ENCODE measurements around the gene GPC3. TPM values are rescaled to one million over a fixed set of nuclear protein-coding genes. Genes with fewer than 3 reads are reported as not detected.
"Not testable (repeated sequence)": the region's sequence is repeated elsewhere in the genome, so short reads cannot be mapped to it uniquely, and the experiment has no call there.

The GPC3 gene
- total and polyA plus RNA-seq, 2 experiments from 2014 or later: 171 to 323 TPM

DNA sequence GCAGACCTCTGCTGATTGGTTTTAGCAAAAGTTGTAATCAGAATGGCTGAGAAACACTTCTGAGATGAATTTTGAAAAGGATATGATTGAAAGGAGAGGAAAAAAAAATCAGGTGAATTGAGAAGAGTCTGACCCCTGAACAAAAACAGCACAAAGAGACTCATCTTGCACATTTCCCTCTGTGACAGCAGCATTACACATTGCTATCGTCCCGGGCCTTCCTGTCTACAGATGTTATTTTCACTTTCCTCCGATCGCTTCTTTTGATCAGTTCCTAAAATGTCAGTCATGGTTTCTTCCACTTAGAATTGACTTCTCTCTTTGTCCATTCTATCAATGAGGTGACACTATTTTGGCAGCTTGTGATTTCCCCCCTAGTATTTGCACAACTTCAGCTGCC, 262.6 kb downstream of the GPC3 start:
- no peak for DNase-seq (ENCODE audit: low read depth in 1 of 2, low spot score in 1 of 2)
- Histone ChIP-seq H3K27me3 (no peaks in the 10 kb centered on the region), H3K9me3 (ENCODE audit: low read depth) (no peaks in the 10 kb centered on the region), H3K4me1 (ENCODE audit: low read depth) (peaks cover 16% of the 10 kb centered on the region), H3K36me3 (no peaks in the 10 kb centered on the region), H3K4me3 (no peak overlapping the region), H3K27ac (no peak overlapping the region)
- TF ChIP-seq, protein P1, sequence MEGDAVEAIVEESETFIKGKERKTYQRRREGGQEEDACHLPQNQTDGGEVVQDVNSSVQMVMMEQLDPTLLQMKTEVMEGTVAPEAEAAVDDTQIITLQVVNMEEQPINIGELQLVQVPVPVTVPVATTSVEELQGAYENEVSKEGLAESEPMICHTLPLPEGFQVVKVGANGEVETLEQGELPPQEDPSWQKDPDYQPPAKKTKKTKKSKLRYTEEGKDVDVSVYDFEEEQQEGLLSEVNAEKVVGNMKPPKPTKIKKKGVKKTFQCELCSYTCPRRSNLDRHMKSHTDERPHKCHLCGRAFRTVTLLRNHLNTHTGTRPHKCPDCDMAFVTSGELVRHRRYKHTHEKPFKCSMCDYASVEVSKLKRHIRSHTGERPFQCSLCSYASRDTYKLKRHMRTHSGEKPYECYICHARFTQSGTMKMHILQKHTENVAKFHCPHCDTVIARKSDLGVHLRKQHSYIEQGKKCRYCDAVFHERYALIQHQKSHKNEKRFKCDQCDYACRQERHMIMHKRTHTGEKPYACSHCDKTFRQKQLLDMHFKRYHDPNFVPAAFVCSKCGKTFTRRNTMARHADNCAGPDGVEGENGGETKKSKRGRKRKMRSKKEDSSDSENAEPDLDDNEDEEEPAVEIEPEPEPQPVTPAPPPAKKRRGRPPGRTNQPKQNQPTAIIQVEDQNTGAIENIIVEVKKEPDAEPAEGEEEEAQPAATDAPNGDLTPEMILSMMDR (IDR thresholded peaks at IDR 0.05; ENCODE audit: low read depth, low read length): no peak

DNA sequence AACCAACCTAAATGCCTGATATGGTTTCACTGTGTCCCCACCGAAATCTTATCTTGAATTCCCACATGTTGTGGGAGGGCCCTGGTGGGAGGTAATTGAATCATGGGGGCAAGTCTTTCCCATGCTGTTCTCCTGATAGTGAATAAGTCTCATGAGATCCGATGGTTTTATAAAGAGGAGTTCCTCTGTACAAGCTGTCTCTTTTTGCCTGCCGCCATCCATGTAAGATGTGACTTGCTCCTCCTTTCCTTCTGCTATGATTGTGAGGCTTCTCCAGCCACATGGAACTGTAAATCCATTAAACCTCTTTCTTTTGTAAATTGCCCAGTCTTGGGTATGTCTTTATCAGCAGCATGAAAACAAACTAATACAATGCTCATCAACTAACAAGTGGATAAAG, 265.1 kb downstream of the GPC3 start:
- H3K4me3 ChIP-seq; DNase-seq (ENCODE audit: low read depth in 1 of 2, low spot score in 1 of 2); H3K36me3 ChIP-seq; H3K27me3 ChIP-seq; H3K9me3 ChIP-seq (ENCODE audit: low read depth); H3K27ac ChIP-seq: not testable (repeated sequence)
- peaks cover 16% of the 10 kb centered on the region for H3K4me1 ChIP-seq (ENCODE audit: low read depth)

DNA sequence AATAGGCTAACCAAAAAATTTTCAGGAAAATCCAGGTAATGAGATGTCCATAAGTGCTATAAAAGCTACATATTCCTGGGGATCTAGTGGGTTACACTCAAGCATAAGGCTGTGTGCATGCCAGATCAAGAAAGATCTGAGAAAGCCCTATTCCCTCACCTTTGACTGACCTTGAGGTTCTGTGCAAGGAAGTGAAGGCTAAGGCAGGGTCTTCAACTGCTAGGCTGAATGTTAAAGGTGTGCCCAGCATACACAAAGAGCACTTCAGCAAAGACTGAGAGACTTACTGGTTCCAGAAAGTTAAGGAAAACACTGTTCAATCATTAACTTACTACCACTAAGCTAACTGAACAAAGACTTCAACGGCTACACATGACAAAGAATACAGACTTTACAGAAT, 269.7 kb downstream of the GPC3 start:
- Histone ChIP-seq H3K36me3 (no peaks in the 10 kb centered on the region), H3K4me1 (ENCODE audit: low read depth) (no peaks in the 10 kb centered on the region), H3K4me3 (no peak overlapping the region), H3K9me3 (ENCODE audit: low read depth) (no peaks in the 10 kb centered on the region), H3K27ac (no peak overlapping the region), H3K27me3 (no peaks in the 10 kb centered on the region)
- DNase-seq (ENCODE audit: low read depth in 1 of 2, low spot score in 1 of 2): no peak
- TF ChIP-seq, protein P1 (IDR thresholded peaks at IDR 0.05; ENCODE audit: low read depth, low read length): no peak

DNA sequence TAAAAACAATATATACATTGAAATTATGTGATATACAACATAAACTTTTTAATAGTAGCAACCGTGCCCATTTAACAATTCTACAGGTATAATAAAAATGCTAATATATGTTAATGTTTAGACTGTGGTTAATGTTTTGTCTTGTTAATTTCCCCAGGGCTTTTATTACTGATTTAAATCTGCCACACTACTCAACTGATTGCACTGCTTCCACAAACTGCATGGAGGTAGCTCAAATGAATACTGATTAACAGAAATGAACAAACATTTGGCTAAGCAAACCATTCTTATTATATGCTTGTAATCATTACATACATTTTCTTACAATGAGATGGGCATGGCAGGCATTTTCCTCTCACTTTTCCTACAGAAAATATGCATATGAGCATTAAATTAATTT, 275.9 kb downstream of the GPC3 start:
- no peak overlapping the region for H3K4me3 ChIP-seq
- no peak for DNase-seq (ENCODE audit: low read depth in 1 of 2, low spot score in 1 of 2)
- TF ChIP-seq, protein P1 (IDR thresholded peaks at IDR 0.05; ENCODE audit: low read depth, low read length): no peak
- no peaks in the 10 kb centered on the region for H3K27me3 ChIP-seq
- no peak overlapping the region for H3K27ac ChIP-seq
- H3K4me1 ChIP-seq (ENCODE audit: low read depth): no peaks in the 10 kb centered on the region
- no peaks in the 10 kb centered on the region for H3K36me3 ChIP-seq
- no peaks in the 10 kb centered on the region for H3K9me3 ChIP-seq (ENCODE audit: low read depth)

DNA sequence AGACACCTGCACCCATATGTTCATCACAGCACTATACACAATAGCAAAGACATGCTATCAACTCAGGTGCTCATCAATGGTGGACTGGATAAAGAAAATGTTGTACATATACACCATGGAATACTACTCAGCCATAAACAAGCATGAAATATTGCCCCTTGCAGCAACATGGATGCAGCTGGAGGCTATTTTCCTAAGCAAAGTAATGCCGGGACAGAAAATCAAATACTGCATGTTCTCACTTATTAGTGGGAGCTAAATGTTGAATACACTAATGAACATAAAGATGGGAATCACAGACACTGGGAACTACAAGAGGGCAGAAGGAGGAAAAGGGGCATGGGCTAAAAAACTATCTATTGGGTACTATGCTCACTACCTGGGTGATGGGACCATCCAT, 278.5 kb downstream of the GPC3 start:
- Histone ChIP-seq H3K27ac (no peak overlapping the region), H3K4me1 (ENCODE audit: low read depth) (no peaks in the 10 kb centered on the region), H3K36me3 (no peaks in the 10 kb centered on the region), H3K4me3 (no peak overlapping the region), H3K9me3 (ENCODE audit: low read depth) (no peaks in the 10 kb centered on the region), H3K27me3 (no peaks in the 10 kb centered on the region)
- TF ChIP-seq, protein P1 (IDR thresholded peaks at IDR 0.05; ENCODE audit: low read depth, low read length): no peak
- no peak for DNase-seq (ENCODE audit: low read depth in 1 of 2, low spot score in 1 of 2)

DNA sequence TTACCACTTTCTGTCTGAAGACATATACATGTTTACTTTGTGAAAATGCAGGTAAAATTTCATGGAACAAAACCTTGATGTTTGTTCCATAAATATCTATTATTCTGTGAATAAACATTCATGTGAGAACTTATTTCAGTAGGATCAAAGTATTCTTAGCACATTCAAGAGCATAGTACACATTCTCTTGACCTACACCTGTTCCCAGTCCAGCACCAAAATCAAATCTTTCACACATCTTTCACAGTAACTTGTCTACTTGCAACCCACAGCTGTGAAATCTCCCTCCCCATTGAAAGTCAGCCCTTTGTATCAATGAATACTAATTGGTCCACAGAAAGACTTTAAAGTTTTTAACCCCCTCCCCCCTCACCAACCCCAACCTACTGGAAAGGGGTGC, 283.2 kb downstream of the GPC3 start:
- Histone ChIP-seq H3K4me1 (ENCODE audit: low read depth) (peaks cover 15% of the 10 kb centered on the region), H3K4me3 (no peak overlapping the region), H3K27ac (no peak overlapping the region), H3K36me3 (no peaks in the 10 kb centered on the region), H3K9me3 (ENCODE audit: low read depth) (no peaks in the 10 kb centered on the region), H3K27me3 (no peaks in the 10 kb centered on the region)
- DNase-seq (ENCODE audit: low read depth in 1 of 2, low spot score in 1 of 2): no peak
- TF ChIP-seq, protein P1 (IDR thresholded peaks at IDR 0.05; ENCODE audit: low read depth, low read length): no peak
